HepG2 (cell line): ENCODE data around the gene PTAR1. TPM values are rescaled to one million over a fixed set of nuclear protein-coding genes. Genes with fewer than 3 reads are reported as not detected.

ENCODE experiments used
- ATAC-seq: fragments of 200-7000 bp; cut with Tn5 transposase; 3 replicates; pipeline ENCODE4 v1.9.1; 2020; ENCODE audit warnings: mild to moderate bottlenecking, moderate library complexity
- BruUV-seq: library from RNA; stranded (reverse); fragments of 400-500 nt; replicated peaks from 2 replicates; lab custom pipeline; 2021; lab: Mats Ljungman, UMichigan
- CTCF ChIA-PET: fragments of 300-600 bp; formaldehyde crosslinking; extraction: SDS; loops from one replicate; lab custom pipeline; 2021; ENCODE audit warnings: low total read pairs, inconsistent platforms, low intra/inter-chr PET ratio; lab: Yijun Ruan, JAX
- POLR2A ChIA-PET: fragments of 350-600 bp; sonication (Branson Sonifier 250); formaldehyde crosslinking; loops from one replicate; lab custom pipeline; 2020; ENCODE audit warnings: antibody characterized with exemption, inconsistent platforms; lab: Yijun Ruan, JAX
- DNase-seq: peaks from one replicate; pipeline ENCODE4 v3.0.0-alpha.2; 2015; ENCODE audit warnings: low spot score
- FAIRE-seq: peaks from 3 replicates; lab custom pipeline; 2011; peaks lifted over from hg19 to GRCh38; lab: Jason Lieb, UNC
- H2AFZ ChIP-seq: one replicate; pipeline ENCODE4 v1.6.1; 2011; ENCODE audit warnings: low read length, inconsistent platforms
- H3K27ac ChIP-seq: fragments of 300-600 bp; 3 replicates; pipeline ENCODE4 v1.8.0; 2011; ENCODE audit warnings: mixed run types, mild to moderate bottlenecking, mixed read lengths, low read length, inconsistent platforms; ENCODE audit not compliant: insufficient read depth; ENCODE audit errors: extremely low read length
- H3K27me3 ChIP-seq, 2 experiments: fragments of 200-600 bp in 1 of 2; 2 replicates in 1 of 2; 3 replicates in 1 of 2; pipeline versions ENCODE4 v1.6.0 to v1.8.0; 2011; ENCODE audit warnings: low read length in 2 of 2, mild to moderate bottlenecking in 2 of 2, moderate library complexity in 2 of 2, inconsistent platforms in 1 of 2; ENCODE audit not compliant: insufficient read depth in 2 of 2, control insufficient read depth in 1 of 2
- H3K36me3 ChIP-seq, 2 experiments: fragments of 200-600 bp in 1 of 2; replicated peaks in 1 of 2; 2 replicates in 1 of 2; 3 replicates in 1 of 2; pipeline versions ENCODE4 v1.5.1 to v1.8.0; 2011; ENCODE audit warnings: low read length in 2 of 2, inconsistent platforms in 1 of 2; ENCODE audit not compliant: insufficient read depth in 2 of 2, control insufficient read depth in 1 of 2
- H3K4me1 ChIP-seq: 2 replicates; pipeline ENCODE4 v1.5.1; 2012; ENCODE audit warnings: low read length, inconsistent platforms; ENCODE audit not compliant: insufficient read depth
- H3K4me2 ChIP-seq: 2 replicates; pipeline ENCODE4 v1.6.0; 2011; ENCODE audit warnings: low read depth, low read length, inconsistent platforms
- H3K4me3 ChIP-seq, 3 experiments: fragments of 200-600 bp in 1 of 3; sonication (generic), shearing (Covaris generic) in 1 of 3; replicated peaks in 1 of 3; 2 replicates each; pipeline ENCODE4 v1.5.1; 2011 to 2016; ENCODE audit warnings: low read length in 3 of 3, inconsistent platforms in 2 of 3, low read depth in 2 of 3, mild to moderate bottlenecking in 2 of 3, control low read depth in 1 of 3, mixed read lengths in 1 of 3; ENCODE audit not compliant: insufficient read depth in 1 of 3
- H3K79me2 ChIP-seq: one replicate; pipeline ENCODE4 v1.6.1; 2011; ENCODE audit warnings: low read length, inconsistent platforms; ENCODE audit not compliant: insufficient read depth
- H3K9ac ChIP-seq: 2 replicates; pipeline ENCODE4 v1.6.0; 2011; ENCODE audit warnings: mild to moderate bottlenecking, low read depth, low read length, inconsistent platforms; ENCODE audit not compliant: insufficient read depth
- H3K9me3 ChIP-seq: 2 replicates; pipeline ENCODE4 v1.5.1; 2012; ENCODE audit warnings: mild to moderate bottlenecking, low read length
- H4K20me1 ChIP-seq: 2 replicates; pipeline ENCODE4 v1.6.0; 2011; ENCODE audit warnings: inconsistent platforms, mild to moderate bottlenecking, low read length, moderate library complexity; ENCODE audit not compliant: insufficient read depth
- CBFB ChIP-seq: sonication (generic); formaldehyde crosslinking; IDR thresholded peaks from 2 replicates; pipeline ENCODE4 v1.4.0; 2020; ENCODE audit warnings: missing genetic modification reagents
- CREM ChIP-seq, 2 experiments: sonication (generic) in 1 of 2; formaldehyde crosslinking in 1 of 2; IDR thresholded peaks; 2 replicates each; pipeline versions ENCODE4 v1.4.0 to v1.6.1; 2016 to 2020; ENCODE audit warnings: antibody characterized with exemption in 1 of 2, mild to moderate bottlenecking in 1 of 2, missing genetic modification reagents in 1 of 2
- E2F2 ChIP-seq: sonication (generic); formaldehyde crosslinking; IDR thresholded peaks from 2 replicates; pipeline ENCODE4 v1.4.0; 2020; ENCODE audit warnings: missing genetic modification reagents, borderline replicate concordance
- HIVEP1 ChIP-seq: sonication (generic); formaldehyde crosslinking; IDR thresholded peaks from 2 replicates; pipeline ENCODE4 v1.4.0; 2020; ENCODE audit warnings: mild to moderate bottlenecking, missing genetic modification reagents
- MYPOP ChIP-seq: sonication (generic); formaldehyde crosslinking; IDR thresholded peaks from 2 replicates; pipeline ENCODE4 v1.8.1; 2023; ENCODE audit warnings: mild to moderate bottlenecking, moderate library complexity, missing genetic modification reagents
- RFX3 ChIP-seq: IDR thresholded peaks from 2 replicates; pipeline ENCODE4 v1.6.1; 2016; ENCODE audit warnings: missing biosample characterization, missing genetic modification reagents
- SP2 ChIP-seq: sonication (generic); formaldehyde crosslinking; IDR thresholded peaks from 2 replicates; pipeline ENCODE4 v1.5.1; 2020; ENCODE audit warnings: mild to moderate bottlenecking, missing genetic modification reagents
- SUZ12 ChIP-seq: fragments of 150-350 bp; IDR thresholded peaks from 2 replicates; pipeline ENCODE4 v1.6.1; 2014; ENCODE audit warnings: low read depth, low read length
- TOE1 ChIP-seq: sonication (generic); formaldehyde crosslinking; IDR thresholded peaks from 2 replicates; pipeline ENCODE4 v1.4.0; 2020; ENCODE audit warnings: mild to moderate bottlenecking, missing genetic modification reagents
- ZFP37 ChIP-seq: sonication (generic); formaldehyde crosslinking; IDR thresholded peaks from 2 replicates; pipeline ENCODE4 v1.4.0; 2020; ENCODE audit warnings: missing genetic modification reagents, borderline replicate concordance
- ZFYVE20 ChIP-seq: sonication (generic); formaldehyde crosslinking; IDR thresholded peaks from 2 replicates; pipeline ENCODE4 v1.8.0; 2023; ENCODE audit warnings: low read depth, mild to moderate bottlenecking, moderate library complexity, missing genetic modification reagents, borderline replicate concordance
- ZNF260 ChIP-seq: sonication (generic); formaldehyde crosslinking; IDR thresholded peaks from 2 replicates; pipeline ENCODE4 v1.4.0; 2020; ENCODE audit warnings: missing genetic modification reagents, low read depth, mild to moderate bottlenecking, borderline replicate concordance
- ZNF280B ChIP-seq: sonication (generic); formaldehyde crosslinking; IDR thresholded peaks from 2 replicates; pipeline ENCODE4 v1.5.0; 2020; ENCODE audit warnings: missing genetic modification reagents, mild to moderate bottlenecking, borderline replicate concordance
- ZNF335 ChIP-seq: sonication (generic); formaldehyde crosslinking; IDR thresholded peaks from 2 replicates; pipeline ENCODE4 v1.4.0; 2020; ENCODE audit warnings: missing genetic modification reagents
- ZNF569 ChIP-seq: sonication (generic); formaldehyde crosslinking; IDR thresholded peaks from 2 replicates; pipeline ENCODE4 v1.5.0; 2020; ENCODE audit warnings: mild to moderate bottlenecking, missing genetic modification reagents, moderate library complexity, borderline replicate concordance
- ZNF670 ChIP-seq: sonication (generic); formaldehyde crosslinking; IDR thresholded peaks from 2 replicates; pipeline ENCODE4 v1.8.0; 2022; ENCODE audit warnings: mild to moderate bottlenecking, missing genetic modification reagents, borderline replicate concordance
- WGBS: methylation state at CpG from one replicate; pipeline ENCODE4 v1.1.6; 2017; ENCODE audit warnings: low lambda C conversion rate; 5-methylcytosine and 5-hydroxymethylcytosine counted together
- in situ Hi-C: cut with HindIII; loops from 2 replicates; pipeline ENCODE4 v1.10.0; 2017; ENCODE audit warnings: low pct_unique_long_range_greater_than_20kb; ENCODE audit not compliant: extremely low pct_ligation_motif_present
- intact Hi-C: fragments of 100-400 bp; cut with micrococcal nuclease; formaldehyde crosslinking; loops from one replicate; pipeline ENCODE4 v1.10.0; 2022; ENCODE audit not compliant: unreplicated experiment
- polyA plus RNA-seq, 8 experiments: library from polyadenylated mRNA; depleted of rRNA in 3 of 8; stranded (reverse) in 7 of 8; unstranded in 1 of 8; fragments of >200 nt; fragmentation: Illumina TruSeq in 4 of 8; extraction: Trizol in 4 of 8; gene quantifications; 2 replicates each; pipeline versions ENCODE4 v1.2.1 to v1.2.3, GENCODE V29; 2011 to 2016; ENCODE audit warnings: low read depth in 4 of 8, missing spikeins in 1 of 8, mixed read lengths in 1 of 8; ENCODE audit not compliant: insufficient read depth in 1 of 8
- total RNA-seq, 5 experiments: library from RNA; depleted of rRNA; stranded (reverse); fragments of >200 nt; fragmentation: Illumina TruSeq; extraction: Trizol; gene quantifications; 2 replicates each; pipeline ENCODE4 v1.2.3, GENCODE V29; 2016; ENCODE audit warnings: low read depth in 1 of 5

PTAR1 gene
- total and polyA plus RNA-seq, 2 of the 13 experiments (the other 11 are each of a cell fraction or from before 2014, with no cell fraction given): 26.5 to 42.1 TPM

- TF ChIP-seq MYPOP (CRISPR knock-in tag): 0 out of 2 replicates have a peak, but pooled peaks have one; percentile 4
- TF ChIP-seq, all 625 proteins: peak for 6
Observed at GRCh38 chr9:69760278-69760610, 433 bp upstream of the PTAR1 start (continued).

GRCh38 chr9:69759021-69759420, 790 bp downstream of the PTAR1 start:
- intact Hi-C loops: no loop called here
- TSS peak; percentile 44 for BruUV-seq
- peak overlapping the region; percentile 91 for H3K27ac ChIP-seq
- TF ChIP-seq CREM (IDR thresholded peaks at IDR 0.05) (no peak), CREM (CRISPR knock-in tag; IDR thresholded peaks at IDR 0.05) (no peak), ZNF260 (CRISPR knock-in tag) (no peak), TOE1 (CRISPR knock-in tag) (no peak), HIVEP1 (CRISPR knock-in tag) (no peak), ZNF335 (CRISPR knock-in tag) (0 out of 2 replicates have a peak, but pooled peaks have one; percentile 39), ZFP37 (0 out of 2 replicates have a peak, but pooled peaks have one; percentile 6), RFX3 (CRISPR knock-in tag) (no peak), ZNF569 (no peak), ZFYVE20 (CRISPR knock-in tag) (no peak), SUZ12 (no peak), ZNF280B (CRISPR knock-in tag) (no peak), E2F2 (CRISPR knock-in tag) (no peak), ZNF670 (CRISPR knock-in tag) (no peak), CBFB (CRISPR knock-in tag) (no peak), SP2 (no peak)

More at GRCh38 chr9:69759021-69759420, 790 bp downstream of the PTAR1 start:
- Histone ChIP-seq H3K27me3 (no peaks in the 10 kb centered on the region; a peak in 1 of 5 replicates), H3K4me1 (peaks cover 49% of the 10 kb centered on the region), H2AFZ (no peak overlapping the region), H4K20me1 (no peaks in the 10 kb centered on the region; the same call in 1 of the 2 replicates), H3K4me3 (peak overlapping the region; percentile 82 to 88 (median 85)), H3K9me3 (no peaks in the 10 kb centered on the region), H3K79me2 (peaks cover 50% of the 10 kb centered on the region), H3K36me3 (no peaks in the 10 kb centered on the region), H3K9ac (peak overlapping the region; percentile 93), H3K4me2 (peak overlapping the region; percentile 88)
- ATAC-seq (no peak), FAIRE-seq (no peak), DNase-seq (no peak)
- in situ Hi-C loops: no loop called here
- ChIA-PET POLR2A (interaction anchor here (2.5 kb wide), 1 partner anchor 11 kb away, joined by 31 read pairs; no protein-coding TSS in a partner anchor), CTCF (no interaction called here)
- WGBS: 2% methylated on average over 5 of the region's 5 CpGs
